Smooth muscle cell (in vitro differentiated cells): ENCODE data around the gene RBM4B. TPM values are rescaled to one million over a fixed set of nuclear protein-coding genes. Genes with fewer than 3 reads are reported as not detected.

Experiments used
- DNase-seq: peaks from one replicate; lab custom pipeline; 2025; ENCODE audit not compliant: unreplicated experiment; lab: John Stamatoyannopoulos, UW
- H2AFZ ChIP-seq: fragments of 200-600 bp; sonication (generic); 2 replicates; pipeline ENCODE4 v1.6.0; 2016; ENCODE audit warnings: antibody characterized with exemption, low read depth, mild to moderate bottlenecking
- H3F3A ChIP-seq: fragments of 200-600 bp; sonication (generic); 2 replicates; pipeline ENCODE4 v1.6.0; 2017; ENCODE audit warnings: antibody characterized with exemption, low read depth
- H3K27ac ChIP-seq: fragments of 200-600 bp; sonication (generic); 2 replicates; pipeline ENCODE4 v1.5.1; 2016; ENCODE audit warnings: low read depth, mild to moderate bottlenecking
- H3K27me3 ChIP-seq: fragments of 200-600 bp; sonication (generic); 2 replicates; pipeline ENCODE4 v1.6.1; 2016; ENCODE audit warnings: low read depth, mild to moderate bottlenecking
- H3K36me3 ChIP-seq: fragments of 200-600 bp; sonication (generic); 2 replicates; pipeline ENCODE4 v1.5.1; 2016; ENCODE audit warnings: low read depth
- H3K4me1 ChIP-seq: fragments of 200-600 bp; sonication (generic); 2 replicates; pipeline ENCODE4 v1.5.1; 2016; ENCODE audit warnings: low read depth
- H3K4me2 ChIP-seq: fragments of 200-600 bp; sonication (generic); 2 replicates; pipeline ENCODE4 v1.6.0; 2016; ENCODE audit warnings: mild to moderate bottlenecking
- H3K4me3 ChIP-seq: fragments of 200-600 bp; sonication (generic); 2 replicates; pipeline ENCODE4 v1.5.1; 2016; ENCODE audit warnings: mild to moderate bottlenecking
- H3K79me2 ChIP-seq: fragments of 200-600 bp; sonication (generic); 2 replicates; pipeline ENCODE4 v1.6.0; 2016; ENCODE audit warnings: low read depth, mild to moderate bottlenecking
- H3K9ac ChIP-seq: fragments of 200-600 bp; sonication (generic); 2 replicates; pipeline ENCODE4 v1.6.0; 2016; ENCODE audit warnings: low read depth
- H3K9me3 ChIP-seq: fragments of 200-600 bp; sonication (generic); replicated peaks from 2 replicates; pipeline ENCODE4 v1.5.1; 2016; ENCODE audit warnings: low read depth
- H4K20me1 ChIP-seq: fragments of 200-600 bp; sonication (generic); 2 replicates; pipeline ENCODE4 v1.6.0; 2016; ENCODE audit warnings: low read depth
- WGBS: methylation state at CpG from one replicate; pipeline ENCODE4 v1.1.7; 2016; ENCODE audit warnings: low lambda C conversion rate; 5-methylcytosine and 5-hydroxymethylcytosine counted together
- polyA plus RNA-seq: library from polyadenylated mRNA; unstranded; fragments of >200 nt; fragmentation: Nextera tagmentation; extraction: Ambion mirVana; gene quantifications from 2 replicates; pipeline ENCODE4 v1.2.1, GENCODE V29; 2016
- total RNA-seq: library from RNA; depleted of rRNA; stranded (reverse); fragments of >200 nt; gene quantifications from 2 replicates; pipeline ENCODE4 v1.2.3, GENCODE V29; 2014
- TF ChIP-seq, protein P1 (sequence below): fragments of 200-600 bp; sonication (generic); IDR thresholded peaks from 2 replicates; pipeline ENCODE4 v1.5.1; 2017; ENCODE audit warnings: borderline replicate concordance, mild to moderate bottlenecking, antibody characterized with exemption; ENCODE audit not compliant: insufficient read depth, poor library complexity, severe bottlenecking

Gene RBM4B
- total and polyA plus RNA-seq, 2 experiments from 2014 or later = 17.0 to 17.8 TPM

DNA sequence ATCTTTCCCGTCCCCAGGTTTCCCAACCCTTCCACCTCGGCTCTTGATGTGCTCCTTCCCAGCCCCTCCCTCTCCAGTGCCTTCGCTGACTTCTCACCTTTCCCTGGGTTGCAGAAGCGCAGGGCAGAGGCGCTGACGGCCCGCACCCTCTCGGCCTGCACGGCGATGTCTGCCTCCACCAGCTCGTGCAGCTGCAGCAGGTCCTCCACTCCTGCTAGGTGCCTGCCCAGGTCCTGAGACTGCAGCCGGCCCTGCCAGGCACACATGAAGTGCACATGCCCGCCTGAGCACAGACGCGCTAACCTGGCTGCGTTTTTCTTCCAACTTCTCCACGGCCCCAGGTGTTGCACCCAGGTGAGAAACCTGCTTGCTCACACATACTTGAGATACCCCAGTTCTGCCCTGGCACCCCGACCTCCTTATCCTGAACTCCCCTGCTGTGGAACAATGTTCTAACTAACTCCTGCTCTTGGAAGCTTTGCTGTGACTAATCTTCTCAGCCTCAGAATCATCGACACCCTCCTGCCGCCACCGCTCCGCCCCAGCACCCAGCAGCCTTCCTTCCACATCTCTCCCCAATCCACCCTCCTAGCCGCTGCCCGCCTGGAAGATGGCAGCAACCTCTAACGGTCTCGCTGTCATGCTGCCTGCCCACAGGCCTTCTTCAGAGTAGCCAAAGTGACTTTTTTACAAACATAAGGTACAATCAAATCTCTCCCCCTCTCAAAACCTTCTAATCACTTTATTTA, 28.1 kb upstream of the RBM4B start:
- no peak overlapping the region for H3K9ac ChIP-seq
- H3K4me1 ChIP-seq = no peaks in the 10 kb centered on the region
- no peaks in the 10 kb centered on the region for H3K9me3 ChIP-seq
- H2AFZ ChIP-seq = no peak overlapping the region
- DNase-seq = no peak
- H3K27ac ChIP-seq = no peak overlapping the region
- H3K79me2 ChIP-seq = no peaks in the 10 kb centered on the region
- H4K20me1 ChIP-seq = no peaks in the 10 kb centered on the region
- TF ChIP-seq, protein P1, sequence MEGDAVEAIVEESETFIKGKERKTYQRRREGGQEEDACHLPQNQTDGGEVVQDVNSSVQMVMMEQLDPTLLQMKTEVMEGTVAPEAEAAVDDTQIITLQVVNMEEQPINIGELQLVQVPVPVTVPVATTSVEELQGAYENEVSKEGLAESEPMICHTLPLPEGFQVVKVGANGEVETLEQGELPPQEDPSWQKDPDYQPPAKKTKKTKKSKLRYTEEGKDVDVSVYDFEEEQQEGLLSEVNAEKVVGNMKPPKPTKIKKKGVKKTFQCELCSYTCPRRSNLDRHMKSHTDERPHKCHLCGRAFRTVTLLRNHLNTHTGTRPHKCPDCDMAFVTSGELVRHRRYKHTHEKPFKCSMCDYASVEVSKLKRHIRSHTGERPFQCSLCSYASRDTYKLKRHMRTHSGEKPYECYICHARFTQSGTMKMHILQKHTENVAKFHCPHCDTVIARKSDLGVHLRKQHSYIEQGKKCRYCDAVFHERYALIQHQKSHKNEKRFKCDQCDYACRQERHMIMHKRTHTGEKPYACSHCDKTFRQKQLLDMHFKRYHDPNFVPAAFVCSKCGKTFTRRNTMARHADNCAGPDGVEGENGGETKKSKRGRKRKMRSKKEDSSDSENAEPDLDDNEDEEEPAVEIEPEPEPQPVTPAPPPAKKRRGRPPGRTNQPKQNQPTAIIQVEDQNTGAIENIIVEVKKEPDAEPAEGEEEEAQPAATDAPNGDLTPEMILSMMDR = no peak
- WGBS = 96% methylated on average over 26 of the region's 26 CpGs
- H3K27me3 ChIP-seq = no peaks in the 10 kb centered on the region
- no peak overlapping the region for H3K4me3 ChIP-seq
- no peaks in the 10 kb centered on the region for H3K36me3 ChIP-seq
- H3F3A ChIP-seq = no peaks in the 10 kb centered on the region
- no peak overlapping the region for H3K4me2 ChIP-seq

DNA sequence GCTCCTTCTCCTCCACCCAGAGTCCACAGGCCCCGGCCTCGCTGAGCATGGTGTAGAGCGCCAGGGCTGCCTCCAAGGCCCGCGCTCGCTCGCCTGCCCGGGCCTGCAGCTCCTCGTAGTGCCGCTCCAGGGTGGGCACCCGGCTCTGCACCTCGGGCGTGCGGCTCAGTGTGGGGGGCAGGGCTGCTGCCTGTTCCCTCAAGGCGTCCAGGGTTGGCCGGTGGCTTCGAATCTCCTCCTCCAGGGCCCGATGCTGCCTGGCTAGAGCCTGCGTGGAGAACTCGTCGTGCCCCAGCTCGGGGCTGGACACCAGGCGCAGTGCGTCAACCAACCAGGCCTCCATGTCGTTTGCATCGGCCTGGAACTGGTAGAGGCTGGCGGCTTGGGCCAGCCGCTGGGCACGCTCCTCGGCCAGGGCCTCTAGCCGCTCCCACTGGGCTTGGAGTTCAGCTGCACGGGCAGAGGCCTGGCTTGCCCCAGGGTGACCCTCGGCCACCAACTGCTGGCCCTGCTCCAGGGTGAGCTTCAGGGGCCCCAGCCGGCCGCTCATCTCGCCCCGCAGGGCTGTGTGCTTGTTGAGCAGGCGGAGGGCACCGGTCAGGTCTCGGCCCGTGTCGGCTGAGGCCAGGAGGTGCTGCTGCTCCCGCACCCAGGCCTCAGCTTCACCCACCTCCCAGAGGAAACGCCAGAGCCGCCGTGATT, 27.1 kb upstream of the RBM4B start:
- no peak for DNase-seq
- Histone ChIP-seq H3K79me2 (no peaks in the 10 kb centered on the region), H3K9me3 (no peaks in the 10 kb centered on the region), H3F3A (no peaks in the 10 kb centered on the region), H3K4me2 (no peak overlapping the region), H3K4me1 (no peaks in the 10 kb centered on the region), H3K9ac (no peak overlapping the region), H3K27ac (no peak overlapping the region), H3K4me3 (no peak overlapping the region), H3K36me3 (no peaks in the 10 kb centered on the region), H3K27me3 (no peaks in the 10 kb centered on the region), H4K20me1 (no peaks in the 10 kb centered on the region), H2AFZ (no peak overlapping the region)
- TF ChIP-seq, protein P1 = no peak
- 97% methylated on average over 37 of the region's 46 CpGs for WGBS

DNA sequence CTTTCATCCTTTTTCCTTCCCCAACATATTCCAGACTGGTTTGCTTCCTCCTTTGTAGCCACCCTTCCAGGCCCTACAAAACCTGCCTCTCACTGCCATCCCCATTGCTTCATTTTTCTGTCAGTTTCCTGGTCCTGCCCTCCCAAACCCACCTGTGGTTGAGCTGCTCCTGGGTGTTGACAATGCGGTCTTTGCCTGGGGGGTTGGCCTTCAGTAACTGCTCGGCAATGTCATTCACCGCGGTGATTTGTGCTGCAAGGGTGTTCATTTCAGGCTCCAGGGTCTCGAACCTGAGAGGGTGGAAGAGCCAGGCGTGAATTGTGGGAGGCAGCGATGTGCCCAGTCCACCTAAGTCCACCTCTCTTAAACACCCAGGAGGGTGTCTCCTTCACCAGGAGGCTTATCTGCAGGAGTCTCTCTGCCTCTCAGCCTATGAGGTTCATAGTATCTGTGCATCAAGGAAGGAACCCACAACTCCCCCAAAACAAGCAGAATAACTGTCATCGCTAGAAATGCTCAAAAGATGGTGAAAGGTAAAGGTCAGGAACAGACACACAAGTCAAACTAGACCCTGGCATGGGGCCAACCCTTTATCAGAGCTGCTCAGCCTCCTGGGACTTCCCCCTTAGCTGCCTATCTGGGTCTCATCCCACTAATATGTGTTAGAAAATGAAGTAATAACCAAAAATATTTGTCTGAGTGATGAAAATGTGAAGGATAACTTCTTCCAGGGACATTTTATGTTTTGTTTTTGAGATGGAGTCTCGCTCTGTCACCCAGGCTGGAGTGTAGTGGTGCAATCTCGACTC, 23.9 kb upstream of the RBM4B start:
- no peaks in the 10 kb centered on the region for H3K36me3 ChIP-seq
- DNase-seq = no peak
- no peak overlapping the region for H3K4me2 ChIP-seq
- no peaks in the 10 kb centered on the region for H3K27me3 ChIP-seq
- no peaks in the 10 kb centered on the region for H3K4me1 ChIP-seq
- no peak overlapping the region for H3K9ac ChIP-seq
- H3K27ac ChIP-seq = no peak overlapping the region
- no peaks in the 10 kb centered on the region for H3K9me3 ChIP-seq
- H4K20me1 ChIP-seq = no peaks in the 10 kb centered on the region
- H2AFZ ChIP-seq = no peak overlapping the region
- H3K79me2 ChIP-seq = no peaks in the 10 kb centered on the region
- TF ChIP-seq, protein P1 = no peak
- H3K4me3 ChIP-seq = no peak overlapping the region
- WGBS = 96% methylated on average over 10 of the region's 10 CpGs
- no peaks in the 10 kb centered on the region for H3F3A ChIP-seq
